Activated naive CD8-positive, alpha-beta T cell treated with anti-CD3 and anti-CD28 coated beads for 36 hours (primary cell): ENCODE data around the gene MRPS9. TPM values are rescaled to one million over a fixed set of nuclear protein-coding genes. Genes with fewer than 3 reads are reported as not detected.

Experiments
- DNase-seq: peaks from one replicate; pipeline ENCODE4 v3.0.0; 2021
- H3K27ac Mint-ChIP-seq: one replicate; pipeline ENCODE4 v1.8.0; 2022; ENCODE audit warnings: mild to moderate bottlenecking, moderate library complexity, mixed read lengths
- H3K27me3 Mint-ChIP-seq: one replicate; pipeline ENCODE4 v1.8.0; 2022; ENCODE audit warnings: mild to moderate bottlenecking, mixed read lengths
- H3K36me3 Mint-ChIP-seq: one replicate; pipeline ENCODE4 v1.8.0; 2021; ENCODE audit warnings: mild to moderate bottlenecking, mixed read lengths
- H3K4me1 Mint-ChIP-seq: one replicate; pipeline ENCODE4 v1.8.0; 2021; ENCODE audit warnings: mixed read lengths
- H3K4me3 Mint-ChIP-seq: one replicate; pipeline ENCODE4 v1.8.0; 2022; ENCODE audit warnings: mild to moderate bottlenecking, moderate library complexity, mixed read lengths
- H3K9me3 Mint-ChIP-seq: one replicate; pipeline ENCODE4 v1.8.0; 2022; ENCODE audit warnings: mixed read lengths
- total RNA-seq, 2 experiments: library from RNA; stranded (reverse); gene quantifications; one replicate each; pipeline ENCODE4 v1.2.3, GENCODE V29; 2021

The MRPS9 gene
- total RNA-seq, 2 experiments from 2014 or later = 52.2 to 57.1 TPM

DNA sequence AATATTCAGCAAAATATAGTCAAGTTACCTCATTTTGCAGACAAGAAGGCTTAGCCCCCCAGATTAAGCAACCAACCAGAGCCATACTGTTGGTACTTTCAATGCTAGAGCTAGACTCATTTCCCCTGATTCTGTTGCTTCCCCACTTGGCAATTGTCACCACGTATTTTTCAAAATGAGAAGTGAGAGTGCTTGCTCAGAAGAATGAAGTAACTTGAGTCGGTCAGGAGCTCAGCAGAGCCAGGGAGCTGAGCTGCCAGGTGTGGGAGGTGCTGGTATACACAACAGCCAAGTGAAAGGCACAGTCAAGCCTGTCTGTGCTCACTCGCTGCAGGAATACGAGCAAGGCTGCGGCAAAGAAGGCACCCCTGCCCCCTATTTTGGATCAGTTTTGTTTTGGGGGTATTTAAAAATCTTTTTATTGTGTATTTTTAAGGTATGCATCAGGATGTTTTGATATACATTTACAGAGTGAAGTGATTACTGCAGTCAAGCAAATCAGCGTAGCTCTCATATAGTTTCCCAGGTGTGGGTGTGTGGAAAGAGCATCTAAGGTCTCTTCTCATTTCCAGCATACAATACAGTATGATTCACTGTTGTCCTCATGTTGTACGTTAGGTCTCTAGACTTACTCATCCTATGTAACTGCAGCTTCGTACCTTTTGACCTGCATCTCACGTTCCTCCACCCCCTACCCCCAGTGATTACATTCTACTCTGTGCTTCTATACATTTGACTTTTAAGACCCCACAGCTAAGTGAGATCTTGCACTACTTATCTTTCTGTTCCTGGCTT lies 62.4 kb downstream of the MRPS9 start:
- H3K4me1 Mint-ChIP-seq = no peaks in the 10 kb centered on the region
- H3K9me3 Mint-ChIP-seq = no peaks in the 10 kb centered on the region
- no peak overlapping the region for H3K4me3 Mint-ChIP-seq
- DNase-seq = no peak
- peaks cover 30% of the 10 kb centered on the region for H3K36me3 Mint-ChIP-seq
- no peak overlapping the region for H3K27ac Mint-ChIP-seq
- H3K27me3 Mint-ChIP-seq = no peaks in the 10 kb centered on the region

DNA sequence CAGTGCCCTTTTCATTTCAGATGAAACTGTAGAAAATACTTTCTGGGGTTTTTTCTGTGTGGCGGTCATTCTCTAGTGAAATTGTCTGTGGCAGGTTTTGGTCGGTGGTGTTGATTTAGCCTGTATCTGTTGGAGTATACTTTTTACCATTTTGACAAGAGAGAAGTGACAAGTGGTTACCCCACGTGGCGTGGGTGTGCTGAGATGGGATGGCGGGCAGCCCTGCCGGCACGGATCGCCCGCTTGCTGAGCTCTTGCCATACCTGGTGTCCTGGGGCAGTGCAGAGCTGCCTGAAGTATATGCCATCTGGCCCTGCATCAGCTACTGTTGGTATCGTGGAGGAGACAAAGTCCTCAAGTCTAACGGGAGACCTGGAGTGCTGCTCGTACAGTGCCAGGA lies 64.1 kb downstream of the MRPS9 start:
- no peak overlapping the region for H3K4me3 Mint-ChIP-seq
- no peaks in the 10 kb centered on the region for H3K4me1 Mint-ChIP-seq
- DNase-seq = no peak
- H3K27me3 Mint-ChIP-seq = no peaks in the 10 kb centered on the region
- no peak overlapping the region for H3K27ac Mint-ChIP-seq
- no peaks in the 10 kb centered on the region for H3K9me3 Mint-ChIP-seq
- peaks cover 27% of the 10 kb centered on the region for H3K36me3 Mint-ChIP-seq

DNA sequence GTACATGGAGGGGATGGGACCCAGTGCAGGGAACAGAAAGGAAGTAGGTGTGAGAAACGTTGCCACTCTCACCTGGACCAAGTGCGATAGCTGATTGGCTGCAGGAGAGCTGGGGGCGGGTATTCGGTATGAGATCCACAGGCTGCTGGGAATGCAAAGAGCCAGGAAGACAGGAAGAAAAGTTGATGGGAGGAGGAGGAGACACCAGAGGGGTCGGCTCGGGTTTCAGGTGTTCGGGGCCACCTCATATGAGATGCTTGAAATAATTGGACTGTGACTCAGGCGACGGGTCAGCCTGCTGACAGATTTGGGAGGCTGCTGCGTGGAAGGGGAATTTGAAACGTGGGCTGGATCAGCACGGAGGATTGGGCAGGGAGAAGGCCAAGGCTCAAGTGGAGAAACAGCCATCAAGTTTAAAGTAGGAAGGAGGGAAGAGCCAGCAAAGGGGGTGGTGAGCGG lies 65.1 kb downstream of the MRPS9 start:
- H3K27me3 Mint-ChIP-seq = no peaks in the 10 kb centered on the region
- H3K36me3 Mint-ChIP-seq = peaks cover 26% of the 10 kb centered on the region
- H3K4me3 Mint-ChIP-seq = no peak overlapping the region
- H3K9me3 Mint-ChIP-seq = no peaks in the 10 kb centered on the region
- H3K27ac Mint-ChIP-seq = peak overlapping the region; percentile 22
- DNase-seq = no peak
- no peaks in the 10 kb centered on the region for H3K4me1 Mint-ChIP-seq

DNA sequence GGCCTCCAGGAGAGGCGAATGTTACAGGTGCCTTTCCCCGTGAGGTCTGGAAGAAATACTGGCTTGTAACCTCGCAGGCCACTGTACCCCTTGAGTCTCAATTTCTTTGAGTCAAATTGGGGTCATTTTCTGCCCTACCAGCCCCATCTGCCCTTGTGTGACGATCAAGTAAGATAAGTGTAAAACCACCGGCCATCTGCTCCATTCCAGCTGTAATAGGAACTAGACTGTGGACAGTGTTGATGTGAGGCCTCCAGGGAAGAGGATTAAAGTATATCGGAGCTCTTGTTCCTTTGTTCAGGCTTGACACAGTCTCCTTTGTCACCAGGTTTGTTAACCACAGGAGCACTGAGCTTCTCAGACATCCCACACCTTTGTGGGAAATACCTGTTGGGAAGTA lies 65.6 kb downstream of the MRPS9 start:
- no peaks in the 10 kb centered on the region for H3K4me1 Mint-ChIP-seq
- H3K4me3 Mint-ChIP-seq = no peak overlapping the region
- peaks cover 23% of the 10 kb centered on the region for H3K36me3 Mint-ChIP-seq
- H3K9me3 Mint-ChIP-seq = no peaks in the 10 kb centered on the region
- DNase-seq = no peak
- H3K27ac Mint-ChIP-seq = no peak overlapping the region
- H3K27me3 Mint-ChIP-seq = no peaks in the 10 kb centered on the region

DNA sequence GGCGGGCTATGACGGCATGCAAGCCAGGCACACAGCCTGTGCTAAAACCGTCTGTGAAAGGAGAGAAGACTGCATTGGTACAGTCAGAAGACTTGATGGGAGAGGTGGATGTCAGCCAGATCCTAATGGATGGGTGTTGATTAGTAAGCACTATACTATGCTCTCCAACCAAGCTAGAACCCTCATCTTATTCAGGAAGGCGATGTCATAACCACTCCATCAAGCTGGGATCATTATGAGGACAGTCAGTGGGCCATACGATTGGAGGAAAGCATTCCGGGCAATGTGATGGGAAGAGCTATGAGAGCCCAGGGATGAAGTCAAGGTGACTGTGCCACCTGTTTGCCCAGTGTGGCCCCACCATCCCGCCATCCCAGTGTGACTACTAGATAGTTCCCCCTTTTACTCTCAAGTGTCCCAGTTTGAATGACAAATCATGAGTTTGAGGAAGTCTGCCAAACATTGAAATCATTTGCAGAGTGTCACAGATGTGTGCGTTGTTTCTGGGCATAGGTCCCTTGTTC lies 66.4 kb downstream of the MRPS9 start:
- Mint-ChIP-seq H3K9me3 (no peaks in the 10 kb centered on the region), H3K4me3 (no peak overlapping the region), H3K4me1 (no peaks in the 10 kb centered on the region), H3K36me3 (peaks cover 23% of the 10 kb centered on the region), H3K27ac (no peak overlapping the region), H3K27me3 (no peaks in the 10 kb centered on the region)
- no peak for DNase-seq

DNA sequence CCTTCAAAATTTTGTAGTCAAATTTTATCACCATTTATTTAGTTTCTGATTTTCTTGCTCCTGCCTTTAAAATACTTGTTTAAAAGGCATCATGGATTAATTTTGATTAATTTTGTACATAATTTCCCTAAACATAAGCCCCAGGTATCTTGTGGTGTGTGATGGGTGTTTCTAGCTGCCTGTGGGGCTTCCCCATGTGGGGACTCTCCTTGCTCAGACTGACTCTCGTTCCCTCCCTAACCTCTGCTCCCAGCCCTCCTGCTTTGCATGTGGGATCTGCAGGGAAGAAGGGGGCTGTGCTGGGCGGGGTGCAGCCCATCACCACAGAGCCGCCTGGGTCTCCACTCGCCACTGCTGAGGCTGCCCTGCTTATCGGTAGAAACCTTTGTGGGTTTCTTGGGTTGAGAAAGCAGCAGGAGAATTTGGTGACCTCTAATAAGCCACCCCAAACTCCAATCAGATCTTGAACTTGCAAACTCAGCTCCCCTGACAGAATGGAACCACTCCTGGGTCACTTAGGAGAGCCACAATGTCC lies 72.5 kb downstream of the MRPS9 start:
- no peaks in the 10 kb centered on the region for H3K9me3 Mint-ChIP-seq
- H3K27me3 Mint-ChIP-seq = no peaks in the 10 kb centered on the region
- H3K27ac Mint-ChIP-seq = no peak overlapping the region
- H3K36me3 Mint-ChIP-seq = no peaks in the 10 kb centered on the region
- no peak for DNase-seq
- H3K4me3 Mint-ChIP-seq = no peak overlapping the region
- no peaks in the 10 kb centered on the region for H3K4me1 Mint-ChIP-seq

DNA sequence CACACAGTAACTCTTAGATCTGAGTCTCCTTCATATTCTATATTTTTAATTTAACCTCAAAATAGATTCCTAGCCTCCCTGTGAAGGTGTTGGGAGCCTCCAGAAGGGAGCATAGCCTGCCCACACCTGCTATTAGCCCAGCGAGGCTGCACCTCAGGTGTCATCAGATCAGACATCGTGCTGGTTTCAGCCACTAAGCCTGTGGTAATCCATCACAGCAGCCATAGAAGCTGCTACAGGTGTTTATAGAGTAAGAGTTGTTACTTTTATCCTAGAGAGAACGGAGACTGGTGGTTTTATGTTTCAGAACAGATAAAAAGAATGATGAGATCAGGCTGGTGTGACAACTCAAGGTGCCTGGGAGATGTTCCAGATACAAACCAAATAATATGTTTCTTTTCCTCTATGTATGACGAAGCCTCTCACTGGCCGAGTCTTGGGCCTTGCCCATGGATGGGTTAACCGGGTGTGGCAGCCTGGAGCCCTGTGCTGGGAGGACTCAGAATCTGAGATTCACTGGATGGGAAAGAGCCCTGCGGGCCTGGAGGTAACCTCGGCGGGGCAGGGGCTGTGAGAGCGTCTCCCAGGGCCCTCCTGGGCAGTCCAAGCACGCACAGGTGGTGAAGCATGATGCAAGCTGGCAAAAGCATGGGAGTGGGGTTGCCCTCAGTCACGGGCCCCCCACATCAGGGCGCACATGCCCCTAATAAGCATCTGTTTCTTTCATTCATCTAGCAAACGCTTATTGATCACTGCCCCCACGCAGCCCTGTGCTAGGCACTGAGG lies 73.7 kb downstream of the MRPS9 start:
- H3K27me3 Mint-ChIP-seq = no peaks in the 10 kb centered on the region
- no peaks in the 10 kb centered on the region for H3K4me1 Mint-ChIP-seq
- H3K9me3 Mint-ChIP-seq = no peaks in the 10 kb centered on the region
- no peak overlapping the region for H3K27ac Mint-ChIP-seq
- no peaks in the 10 kb centered on the region for H3K36me3 Mint-ChIP-seq
- no peak overlapping the region for H3K4me3 Mint-ChIP-seq
- DNase-seq = no peak

DNA sequence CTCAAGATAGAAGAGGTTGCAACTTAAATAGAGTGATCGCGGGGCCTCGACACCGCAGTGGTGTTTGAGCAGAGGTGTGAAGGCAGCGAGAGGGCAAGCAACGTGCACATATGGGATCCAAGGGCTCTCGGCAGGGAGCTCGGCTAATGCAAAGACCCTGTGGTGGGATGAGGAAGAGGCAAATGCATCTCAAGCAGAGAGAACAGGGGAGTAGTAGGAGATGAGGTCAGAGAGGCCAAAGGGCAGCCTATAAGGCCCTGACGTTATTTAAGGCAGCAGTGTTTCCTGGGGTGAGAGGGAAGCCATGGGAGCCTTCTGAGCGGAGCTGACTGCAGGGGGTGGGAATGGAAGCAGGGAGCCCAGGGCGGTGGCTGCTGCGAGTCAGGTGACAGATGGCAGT lies 74.5 kb downstream of the MRPS9 start:
- H3K4me3 Mint-ChIP-seq = no peak overlapping the region

DNA sequence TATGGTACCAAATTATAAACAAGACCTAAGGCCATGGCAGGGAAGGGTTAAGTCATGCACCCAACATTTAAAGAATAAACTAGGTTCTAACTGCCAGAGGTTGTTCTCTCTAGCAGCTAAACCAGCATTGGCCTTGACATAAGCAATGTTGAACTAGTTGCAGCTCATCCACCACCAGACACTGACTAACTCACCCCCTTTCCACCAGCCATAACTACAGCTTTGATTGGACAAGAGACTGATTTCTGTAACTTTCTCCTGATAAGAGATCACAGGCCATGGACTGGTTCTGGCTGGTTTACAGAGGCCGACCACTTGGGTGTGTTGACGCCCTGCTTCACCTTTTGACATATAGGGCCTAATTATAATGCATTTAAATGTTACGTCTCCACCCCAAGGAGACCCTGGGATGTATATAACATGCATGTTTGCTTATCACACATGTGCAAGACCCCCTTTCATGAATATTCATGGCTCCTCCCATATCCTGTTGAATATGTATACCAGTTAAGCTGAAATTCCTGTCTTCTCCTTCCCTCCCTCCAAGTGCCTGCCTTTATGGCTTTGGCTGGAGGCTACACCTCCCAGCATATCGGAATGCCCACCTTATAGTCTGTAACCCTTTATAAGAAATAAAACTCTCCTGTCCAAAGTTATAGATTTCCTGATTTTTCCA lies 75.9 kb downstream of the MRPS9 start:
- no peaks in the 10 kb centered on the region for H3K4me1 Mint-ChIP-seq
- H3K4me3 Mint-ChIP-seq = no peak overlapping the region
- no peak overlapping the region for H3K27ac Mint-ChIP-seq
- no peak for DNase-seq
- no peaks in the 10 kb centered on the region for H3K27me3 Mint-ChIP-seq
- H3K36me3 Mint-ChIP-seq = no peaks in the 10 kb centered on the region
- no peaks in the 10 kb centered on the region for H3K9me3 Mint-ChIP-seq

More for the DNA sequence above, 74.5 kb downstream of the MRPS9 start:
- Mint-ChIP-seq H3K27ac (no peak overlapping the region), H3K27me3 (no peaks in the 10 kb centered on the region), H3K9me3 (no peaks in the 10 kb centered on the region), H3K4me1 (no peaks in the 10 kb centered on the region), H3K36me3 (no peaks in the 10 kb centered on the region)
- no peak for DNase-seq

DNA sequence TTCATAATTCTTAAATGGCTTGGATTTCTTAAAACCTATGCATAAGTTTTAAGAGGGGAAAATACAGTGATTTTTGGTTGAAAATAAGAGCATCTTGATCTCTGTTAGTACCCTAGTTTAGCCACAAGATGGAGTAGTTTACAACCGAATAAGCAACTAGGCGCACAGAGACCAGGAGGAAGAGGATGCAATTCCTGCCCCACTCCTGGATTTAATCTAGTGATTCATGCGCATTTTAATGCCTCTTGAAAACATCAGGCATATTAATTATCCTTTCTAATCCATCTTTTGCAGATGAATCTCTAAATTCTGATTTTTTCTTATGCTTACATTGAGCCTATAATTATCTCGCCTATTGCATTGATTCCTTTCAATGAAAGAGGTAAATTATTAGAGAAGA lies 76.7 kb downstream of the MRPS9 start:
- H3K36me3 Mint-ChIP-seq = peaks cover 2% of the 10 kb centered on the region
- no peaks in the 10 kb centered on the region for H3K27me3 Mint-ChIP-seq
- no peaks in the 10 kb centered on the region for H3K4me1 Mint-ChIP-seq
- no peaks in the 10 kb centered on the region for H3K9me3 Mint-ChIP-seq
- no peak overlapping the region for H3K4me3 Mint-ChIP-seq
- H3K27ac Mint-ChIP-seq = no peak overlapping the region
- DNase-seq = no peak

DNA sequence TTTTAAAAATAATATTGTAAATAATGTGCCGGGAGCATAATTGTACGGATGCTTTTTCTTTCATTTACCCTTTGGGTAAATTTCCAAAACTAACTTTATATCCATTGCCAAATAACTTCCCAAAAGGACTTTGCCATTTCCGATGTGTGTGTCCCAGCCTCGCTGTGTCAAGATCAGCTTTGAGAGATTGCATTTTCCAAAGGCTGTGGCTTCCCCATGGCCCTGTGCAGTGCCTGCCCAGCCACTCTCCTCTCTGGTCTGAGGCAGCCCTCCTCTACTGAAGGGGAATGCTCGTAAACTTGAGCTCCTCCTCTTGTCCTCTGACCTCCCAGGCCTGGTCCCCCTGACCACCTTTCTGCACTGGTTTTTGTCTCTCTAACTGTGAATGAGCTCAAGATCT lies 78.5 kb downstream of the MRPS9 start:
- H3K4me1 Mint-ChIP-seq = no peaks in the 10 kb centered on the region
- H3K27me3 Mint-ChIP-seq = no peaks in the 10 kb centered on the region
- H3K36me3 Mint-ChIP-seq = peaks cover 3% of the 10 kb centered on the region
- no peak overlapping the region for H3K27ac Mint-ChIP-seq
- no peak overlapping the region for H3K4me3 Mint-ChIP-seq
- no peaks in the 10 kb centered on the region for H3K9me3 Mint-ChIP-seq
- DNase-seq = no peak

DNA sequence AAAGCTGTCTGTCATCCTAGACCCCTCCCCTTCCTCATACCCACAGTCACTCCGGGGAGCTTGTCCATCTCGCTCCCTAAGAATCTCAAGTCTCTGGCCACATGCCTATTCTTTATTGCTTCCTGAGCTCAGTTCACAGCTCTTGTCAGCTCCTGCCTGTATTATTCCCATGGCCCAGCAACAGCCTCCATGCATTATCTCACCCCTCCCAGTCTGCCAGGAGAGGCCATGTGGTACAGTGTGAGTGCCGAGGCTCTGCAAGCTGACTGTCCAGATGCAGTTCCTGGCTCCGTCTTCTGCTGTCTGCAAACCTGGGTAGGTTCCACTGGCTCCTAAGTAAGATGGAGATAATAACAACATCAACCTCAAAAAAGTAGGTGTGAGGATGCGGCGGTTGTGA lies 79.7 kb downstream of the MRPS9 start:
- no peaks in the 10 kb centered on the region for H3K9me3 Mint-ChIP-seq

DNA sequence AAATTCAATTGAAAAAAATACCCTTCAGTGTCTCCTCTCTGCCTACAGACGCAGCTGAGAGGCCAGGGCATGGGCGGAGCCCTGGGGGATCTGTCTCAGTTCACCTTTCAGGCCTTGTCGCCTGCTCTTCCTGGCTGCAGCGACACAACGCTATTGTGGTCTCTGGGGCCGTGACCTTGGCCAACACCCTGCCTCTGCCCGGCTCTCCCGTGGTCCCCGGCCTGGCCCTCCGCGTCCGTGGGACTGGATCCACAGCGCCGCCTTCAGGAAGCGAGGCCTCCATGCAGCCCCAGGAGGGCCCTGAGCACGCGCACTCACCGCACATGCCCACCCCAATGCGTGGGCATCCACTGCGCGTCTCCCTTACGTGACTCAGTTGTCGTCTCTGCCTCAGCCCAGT lies 81.1 kb downstream of the MRPS9 start:
- no peaks in the 10 kb centered on the region for H3K9me3 Mint-ChIP-seq
- no peak overlapping the region for H3K27ac Mint-ChIP-seq
- peaks cover 3% of the 10 kb centered on the region for H3K36me3 Mint-ChIP-seq
- peak; percentile 18 for DNase-seq
- no peaks in the 10 kb centered on the region for H3K4me1 Mint-ChIP-seq
- H3K27me3 Mint-ChIP-seq = peaks cover 7% of the 10 kb centered on the region
- no peak overlapping the region for H3K4me3 Mint-ChIP-seq

More for the DNA sequence above, 79.7 kb downstream of the MRPS9 start:
- no peak overlapping the region for H3K4me3 Mint-ChIP-seq
- H3K4me1 Mint-ChIP-seq = no peaks in the 10 kb centered on the region
- no peak for DNase-seq
- H3K27me3 Mint-ChIP-seq = peaks cover 4% of the 10 kb centered on the region
- H3K36me3 Mint-ChIP-seq = peaks cover 3% of the 10 kb centered on the region
- no peak overlapping the region for H3K27ac Mint-ChIP-seq

DNA sequence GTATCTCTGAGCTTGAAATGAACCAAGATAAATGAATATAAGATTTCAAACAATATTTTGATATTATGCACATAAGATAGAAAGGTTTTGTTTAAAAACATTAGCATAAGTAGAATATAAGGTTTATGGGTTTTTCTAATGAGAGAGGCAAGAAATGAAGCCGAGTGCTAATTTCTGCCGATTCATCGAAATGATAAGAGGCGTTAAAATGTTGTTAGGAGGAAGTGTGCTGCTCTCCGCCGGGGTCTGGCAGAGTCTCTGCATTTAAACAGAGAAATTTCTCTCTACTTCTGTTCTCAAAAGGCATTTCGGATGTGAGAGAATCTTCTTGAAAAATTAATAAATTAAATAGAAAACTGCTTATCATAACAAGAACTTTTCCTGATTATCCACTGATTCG lies 83.6 kb downstream of the MRPS9 start:
- H3K4me3 Mint-ChIP-seq = no peak overlapping the region
- H3K36me3 Mint-ChIP-seq = peaks cover 3% of the 10 kb centered on the region
- peaks cover 9% of the 10 kb centered on the region for H3K27me3 Mint-ChIP-seq

DNA sequence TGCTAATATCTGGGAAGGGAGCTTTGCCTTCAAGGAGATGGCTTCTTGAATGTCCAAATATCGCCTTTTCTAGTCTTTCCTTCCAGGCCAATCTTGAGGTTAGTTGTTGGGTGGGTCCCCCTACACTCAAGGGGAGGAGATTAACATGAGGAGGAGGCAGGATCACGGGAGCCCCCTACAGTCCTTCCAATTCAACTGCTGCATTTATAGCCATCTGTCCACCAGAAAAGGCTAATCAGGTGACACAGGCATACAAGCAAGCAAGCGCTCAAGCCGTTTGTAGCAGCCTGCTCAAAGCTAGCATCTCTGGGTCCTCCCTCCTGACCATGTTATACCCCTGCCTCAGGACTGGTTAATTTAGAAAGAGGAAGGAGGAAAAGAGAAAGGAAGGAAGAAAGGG lies 87.6 kb downstream of the MRPS9 start:
- peaks cover 9% of the 10 kb centered on the region for H3K27me3 Mint-ChIP-seq
- peaks cover 5% of the 10 kb centered on the region for H3K4me1 Mint-ChIP-seq
- no peaks in the 10 kb centered on the region for H3K36me3 Mint-ChIP-seq
- H3K9me3 Mint-ChIP-seq = no peaks in the 10 kb centered on the region
- no peak for DNase-seq
- H3K4me3 Mint-ChIP-seq = no peak overlapping the region
- no peak overlapping the region for H3K27ac Mint-ChIP-seq

More for the DNA sequence above, 83.6 kb downstream of the MRPS9 start:
- no peaks in the 10 kb centered on the region for H3K9me3 Mint-ChIP-seq
- no peak for DNase-seq
- H3K4me1 Mint-ChIP-seq = no peaks in the 10 kb centered on the region
- H3K27ac Mint-ChIP-seq = no peak overlapping the region
